GM23338 (cell line): ENCODE measurements around the gene VPS8. TPM values are rescaled to one million over a fixed set of nuclear protein-coding genes. Genes with fewer than 3 reads are reported as not detected.

ENCODE experiments used
- ATAC-seq: fragments of 200-7000 bp; cut with Tn5 transposase; 3 replicates; pipeline ENCODE4 v1.9.1; 2020
- DNase-seq: peaks from one replicate; pipeline ENCODE4 v3.0.0-alpha.2; 2015; ENCODE audit warnings: low spot score
- H2AFZ ChIP-seq: fragments of 200-600 bp; sonication (generic); 2 replicates; pipeline ENCODE4 v1.8.0; 2016; ENCODE audit warnings: antibody characterized with exemption, mild to moderate bottlenecking, moderate library complexity
- H3F3A ChIP-seq: fragments of 200-600 bp; sonication (generic); replicated peaks from 2 replicates; pipeline ENCODE4 v1.8.0; 2017; ENCODE audit warnings: antibody characterized with exemption, mixed run types, low read depth
- H3K27ac ChIP-seq: fragments of 200-600 bp; sonication (generic); 2 replicates; pipeline ENCODE4 v1.6.1; 2016; ENCODE audit warnings: low read depth
- H3K27me3 ChIP-seq: fragments of 200-600 bp; sonication (generic); 2 replicates; pipeline ENCODE4 v1.8.0; 2016; ENCODE audit warnings: mild to moderate bottlenecking, mixed run types, moderate library complexity; ENCODE audit not compliant: insufficient read depth
- H3K36me3 ChIP-seq: fragments of 200-600 bp; sonication (generic); 2 replicates; pipeline ENCODE4 v1.8.0; 2016; ENCODE audit warnings: mild to moderate bottlenecking; ENCODE audit not compliant: insufficient read depth
- H3K4me1 ChIP-seq: fragments of 200-600 bp; sonication (generic); 2 replicates; pipeline ENCODE4 v1.8.0; 2016; ENCODE audit warnings: mild to moderate bottlenecking, moderate library complexity; ENCODE audit not compliant: insufficient read depth
- H3K4me2 ChIP-seq: fragments of 200-600 bp; sonication (generic); 2 replicates; pipeline ENCODE4 v1.7.1; 2017; ENCODE audit warnings: mixed run types
- H3K4me3 ChIP-seq: fragments of 200-600 bp; sonication (generic); 2 replicates; pipeline ENCODE4 v1.6.1; 2016; ENCODE audit warnings: mixed run types
- H3K79me2 ChIP-seq: fragments of 200-600 bp; sonication (generic); replicated peaks from 2 replicates; pipeline ENCODE4 v1.8.0; 2017; ENCODE audit warnings: mild to moderate bottlenecking; ENCODE audit not compliant: insufficient read depth
- H3K9me2 ChIP-seq: fragments of 200-600 bp; sonication (generic); 2 replicates; pipeline ENCODE4 v1.8.0; 2017; ENCODE audit not compliant: insufficient read depth
- H4K20me1 ChIP-seq: fragments of 200-600 bp; sonication (generic); replicated peaks from 2 replicates; pipeline ENCODE4 v1.8.0; 2017; ENCODE audit warnings: mild to moderate bottlenecking; ENCODE audit not compliant: insufficient read depth
- H3K27ac Mint-ChIP-seq: 2 replicates; pipeline ENCODE4 v1.8.0; 2020; ENCODE audit warnings: inconsistent platforms, mild to moderate bottlenecking, moderate library complexity, mixed read lengths
- H3K27me3 Mint-ChIP-seq: 3 replicates; pipeline ENCODE4 v1.8.0; 2022; ENCODE audit warnings: low read depth, mild to moderate bottlenecking, moderate library complexity, mixed read lengths, inconsistent platforms; ENCODE audit not compliant: insufficient read depth, poor library complexity
- H3K36me3 Mint-ChIP-seq: 3 replicates; pipeline ENCODE4 v1.8.0; 2021; ENCODE audit warnings: low read depth, mild to moderate bottlenecking, inconsistent platforms, moderate library complexity, mixed read lengths
- H3K4me1 Mint-ChIP-seq: 3 replicates; pipeline ENCODE4 v1.8.0; 2020; ENCODE audit warnings: mild to moderate bottlenecking, inconsistent platforms, mixed read lengths
- H3K4me3 Mint-ChIP-seq: 3 replicates; pipeline ENCODE4 v1.8.0; 2021; ENCODE audit warnings: moderate library complexity, mild to moderate bottlenecking, inconsistent platforms, mixed read lengths
- H3K9me3 Mint-ChIP-seq: 3 replicates; pipeline ENCODE4 v1.8.0; 2020; ENCODE audit warnings: moderate library complexity, mild to moderate bottlenecking, inconsistent platforms, mixed read lengths
- CREB1 ChIP-seq: fragments of 250-450 bp; sonication (Bioruptor Pico); IDR thresholded peaks from 2 replicates; pipeline ENCODE4 v1.5.0; 2020; ENCODE audit warnings: low read depth, mild to moderate bottlenecking, moderate library complexity
- CTCF ChIP-seq, 2 experiments: fragments of 200-600 bp in 1 of 2; sonication (generic) in 1 of 2; conservative IDR thresholded peaks; 2 replicates each; pipeline versions ENCODE4 v1.5.1 to v1.6.1; 2016 to 2017; ENCODE audit warnings: antibody characterized with exemption in 2 of 2, low read depth in 2 of 2, mild to moderate bottlenecking in 2 of 2, moderate library complexity in 1 of 2
- EZH2 ChIP-seq: fragments of 200-600 bp; sonication (generic); IDR thresholded peaks from one replicate; pipeline ENCODE4 v1.8.0; 2017; ENCODE audit warnings: antibody characterized with exemption, mild to moderate bottlenecking, low read depth; ENCODE audit not compliant: unreplicated experiment
- EZH2phosphoT487 ChIP-seq: fragments of 200-600 bp; sonication (generic); IDR thresholded peaks from one replicate; pipeline ENCODE4 v1.8.1; 2018; ENCODE audit warnings: antibody characterized with exemption; ENCODE audit not compliant: unreplicated experiment
- JUNB ChIP-seq: IDR thresholded peaks from one replicate; pipeline ENCODE4 v1.6.1; 2016; ENCODE audit warnings: antibody characterized with exemption; ENCODE audit not compliant: unreplicated experiment
- NANOG ChIP-seq: IDR thresholded peaks from 2 replicates; pipeline ENCODE4 v1.6.1; 2016; ENCODE audit warnings: antibody characterized with exemption, borderline replicate concordance
- POLR2AphosphoS5 ChIP-seq: IDR thresholded peaks from 2 replicates; pipeline ENCODE4 v1.6.1; 2016; ENCODE audit warnings: antibody characterized with exemption, low read depth
- REST ChIP-seq: IDR thresholded peaks from one replicate; pipeline ENCODE4 v1.6.1; 2018; ENCODE audit warnings: antibody characterized with exemption; ENCODE audit not compliant: unreplicated experiment
- STAT1 ChIP-seq: IDR thresholded peaks from one replicate; pipeline ENCODE4 v1.6.1; 2016; ENCODE audit warnings: antibody characterized with exemption; ENCODE audit not compliant: unreplicated experiment
- ZNF114 ChIP-seq: fragments of 250-450 bp; sonication (Bioruptor Pico); IDR thresholded peaks from 2 replicates; pipeline ENCODE4 v1.5.0; 2020; ENCODE audit warnings: mild to moderate bottlenecking, moderate library complexity
- ZNF331 ChIP-seq: fragments of 250-450 bp; sonication (Bioruptor Pico); IDR thresholded peaks from 2 replicates; pipeline ENCODE4 v1.5.0; 2020; ENCODE audit warnings: low read depth, mild to moderate bottlenecking, moderate library complexity
- ZNF462 ChIP-seq: fragments of 250-450 bp; sonication (Bioruptor Pico); IDR thresholded peaks from 2 replicates; pipeline ENCODE4 v1.5.0; 2020; ENCODE audit warnings: mild to moderate bottlenecking, moderate library complexity
- polyA plus RNA-seq: library from polyadenylated mRNA; unstranded; fragments of >200 nt; fragmentation: Nextera tagmentation; extraction: Ambion mirVana; gene quantifications from 2 replicates; pipeline ENCODE4 v1.2.1, GENCODE V29; 2016
- total RNA-seq: library from RNA; depleted of rRNA; stranded (reverse); fragments of >200 nt; shearing (Covaris generic); gene quantifications from 2 replicates; pipeline ENCODE4 v1.2.3, GENCODE V29; 2014

Gene VPS8
- total and polyA plus RNA-seq, 2 experiments from 2014 or later: 17.3 to 45.5 TPM

GRCh38 chr3:184982076-184982475 lies 170.1 kb downstream of the VPS8 start (continued):
- TF ChIP-seq REST (no peak), EZH2phosphoT487 (no peak), CREB1 (CRISPR knock-in tag) (no peak), JUNB (no peak)

- H3K36me3 ChIP-seq: no peaks in the 10 kb centered on the region
- no peaks in the 10 kb centered on the region for H3K79me2 ChIP-seq
- no peaks in the 10 kb centered on the region for H3F3A ChIP-seq
- Mint-ChIP-seq H3K4me3 (no peak overlapping the region), H3K36me3 (peaks cover 10% of the 10 kb centered on the region), H3K4me1 (no peaks in the 10 kb centered on the region), H3K27me3 (no peaks in the 10 kb centered on the region), H3K27ac (no peak overlapping the region), H3K9me3 (no peaks in the 10 kb centered on the region)
- no peak overlapping the region for H3K4me2 ChIP-seq
- H3K4me1 ChIP-seq: no peaks in the 10 kb centered on the region
- H3K4me3 ChIP-seq: no peak overlapping the region
- H3K9me2 ChIP-seq: no peaks in the 10 kb centered on the region
- H2AFZ ChIP-seq: no peak overlapping the region
- DNase-seq (no peak), ATAC-seq (no peak)
- H3K27me3 ChIP-seq: no peaks in the 10 kb centered on the region
- no peaks in the 10 kb centered on the region for H4K20me1 ChIP-seq
- no peak overlapping the region for H3K27ac ChIP-seq
- TF ChIP-seq ZNF114 (no peak), EZH2 (no peak), STAT1 (no peak), NANOG (no peak), CREB1 (CRISPR knock-in tag) (no peak), JUNB (no peak), ZNF462 (no peak), ZNF331 (no peak), CTCF (conservative IDR thresholded peaks at IDR 0.05; ENCODE audit: low read depth in 2 of 2) (no peak), POLR2AphosphoS5 (no peak)
Observed at GRCh38 chr3:184985586-184985985, 173.6 kb downstream of the VPS8 start.
